Activated CD8-positive, alpha-beta memory T cell treated with anti-CD3 and anti-CD28 coated beads, Interleukin-2, amount 10 ng/mL, durations not matched to agents 7 days and 5 days (primary cell): ENCODE measurements around the gene SEC14L6. TPM values are rescaled to one million over a fixed set of nuclear protein-coding genes. Genes with fewer than 3 reads are reported as not detected.

Source experiments
- ATAC-seq: fragments of 150-1000 bp; cut with Tn5 transposase; one replicate; pipeline ENCODE4 v1.10.0; 2021; ENCODE audit warnings: moderate library complexity
- CTCF ChIA-PET: fragments of 350-600 bp; sonication (Branson Sonifier 250); formaldehyde crosslinking; loops from one replicate; lab custom pipeline; 2021; ENCODE audit warnings: antibody characterized with exemption; lab: Charles Lee
- DNase-seq: peaks from one replicate; pipeline ENCODE4 v3.0.0-alpha.2; 2020
- H3K27ac Mint-ChIP-seq: one replicate; pipeline ENCODE4 v1.8.0; 2021; ENCODE audit warnings: mild to moderate bottlenecking, mixed read lengths
- H3K27me3 Mint-ChIP-seq: one replicate; pipeline ENCODE4 v1.8.0; 2021; ENCODE audit warnings: mixed read lengths
- H3K36me3 Mint-ChIP-seq: one replicate; pipeline ENCODE4 v1.8.0; 2021; ENCODE audit warnings: mild to moderate bottlenecking, mixed read lengths
- H3K4me1 Mint-ChIP-seq: one replicate; pipeline ENCODE4 v1.8.0; 2021; ENCODE audit warnings: mixed read lengths
- H3K4me3 Mint-ChIP-seq: one replicate; pipeline ENCODE4 v1.8.0; 2021; ENCODE audit warnings: mild to moderate bottlenecking, moderate library complexity, mixed read lengths
- H3K9me3 Mint-ChIP-seq: one replicate; pipeline ENCODE4 v1.8.0; 2022; ENCODE audit warnings: low read depth, mixed read lengths
- total RNA-seq, 2 experiments: library from RNA; stranded (reverse); gene quantifications; one replicate each; pipeline ENCODE4 v1.2.3, GENCODE V29; 2021

Gene SEC14L6
- total RNA-seq, 2 experiments from 2014 or later = 0.07 TPM; not detected in 1

DNA sequence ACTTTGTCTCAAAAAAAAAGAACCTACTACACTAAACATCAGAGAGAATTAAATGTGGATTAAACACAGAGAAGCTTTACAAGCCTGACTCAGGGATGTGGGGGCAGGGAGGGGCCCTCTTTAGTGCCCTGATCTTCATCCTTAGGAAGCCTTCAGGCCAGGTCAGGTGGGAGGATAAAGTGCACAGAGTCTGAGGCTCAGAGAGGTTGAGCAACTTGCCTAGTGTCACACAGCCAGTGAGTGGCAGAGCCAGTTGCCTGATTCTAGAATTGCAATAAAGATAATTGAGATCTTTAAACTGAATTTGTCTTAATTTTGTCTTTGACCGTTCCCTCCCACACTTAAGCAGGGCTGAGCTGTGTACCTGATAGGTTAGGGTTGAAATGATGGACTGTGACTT, 7.2 kb downstream of the SEC14L6 start:
- no peaks in the 10 kb centered on the region for H3K9me3 Mint-ChIP-seq
- H3K27ac Mint-ChIP-seq = no peak overlapping the region
- no peak for DNase-seq

DNA sequence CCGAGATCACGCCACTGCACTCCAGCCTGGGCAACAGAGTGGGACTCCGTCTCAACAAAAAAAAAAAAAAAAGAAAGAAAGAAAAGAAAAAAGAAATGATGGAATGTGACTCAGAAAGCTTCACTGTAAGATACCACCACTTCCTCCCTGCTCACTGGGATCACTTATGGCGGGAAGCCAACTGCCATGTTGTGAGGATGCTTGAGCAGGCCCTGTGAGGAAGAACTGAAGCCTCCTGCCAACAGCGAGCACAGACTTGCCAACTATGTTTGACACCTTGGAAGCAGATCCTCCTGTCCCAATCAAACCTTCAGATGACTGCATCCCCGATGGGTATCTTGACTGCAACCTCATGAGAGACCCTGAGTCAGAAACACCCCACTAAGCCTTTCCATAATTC, 8.3 kb downstream of the SEC14L6 start:
- Mint-ChIP-seq H3K27me3 (peaks cover 33% of the 10 kb centered on the region), H3K36me3 (no peaks in the 10 kb centered on the region), H3K4me1 (peaks cover 12% of the 10 kb centered on the region), H3K9me3 (no peaks in the 10 kb centered on the region), H3K27ac (no peak overlapping the region), H3K4me3 (no peak overlapping the region)
- DNase-seq = no peak
- CTCF ChIA-PET = no interaction called here
- no peak for ATAC-seq

More for the DNA sequence above, 7.2 kb downstream of the SEC14L6 start:
- Mint-ChIP-seq H3K4me1 (peaks cover 12% of the 10 kb centered on the region), H3K4me3 (no peak overlapping the region), H3K36me3 (no peaks in the 10 kb centered on the region), H3K27me3 (peaks cover 41% of the 10 kb centered on the region)
- ATAC-seq = no peak
- CTCF ChIA-PET = no interaction called here

GRCh38 chr22:30537083-30537731, 9.3 kb downstream of the SEC14L6 start:
- H3K36me3 Mint-ChIP-seq = no peaks in the 10 kb centered on the region
- DNase-seq = no peak
- ATAC-seq = no peak
- peaks cover 25% of the 10 kb centered on the region for H3K27me3 Mint-ChIP-seq
- no peaks in the 10 kb centered on the region for H3K9me3 Mint-ChIP-seq
- H3K4me3 Mint-ChIP-seq = no peak overlapping the region
- peaks cover 12% of the 10 kb centered on the region for H3K4me1 Mint-ChIP-seq
- no peak overlapping the region for H3K27ac Mint-ChIP-seq
- CTCF ChIA-PET = no interaction called here

- Mint-ChIP-seq H3K9me3 (no peaks in the 10 kb centered on the region), H3K27me3 (peaks cover 11% of the 10 kb centered on the region), H3K4me3 (no peak overlapping the region), H3K27ac (no peak overlapping the region), H3K36me3 (no peaks in the 10 kb centered on the region), H3K4me1 (peaks cover 12% of the 10 kb centered on the region)
- CTCF ChIA-PET = no interaction called here
- ATAC-seq (no peak), DNase-seq (no peak)
Measured at GRCh38 chr22:30535182-30535581, 11.4 kb downstream of the SEC14L6 start.

DNA sequence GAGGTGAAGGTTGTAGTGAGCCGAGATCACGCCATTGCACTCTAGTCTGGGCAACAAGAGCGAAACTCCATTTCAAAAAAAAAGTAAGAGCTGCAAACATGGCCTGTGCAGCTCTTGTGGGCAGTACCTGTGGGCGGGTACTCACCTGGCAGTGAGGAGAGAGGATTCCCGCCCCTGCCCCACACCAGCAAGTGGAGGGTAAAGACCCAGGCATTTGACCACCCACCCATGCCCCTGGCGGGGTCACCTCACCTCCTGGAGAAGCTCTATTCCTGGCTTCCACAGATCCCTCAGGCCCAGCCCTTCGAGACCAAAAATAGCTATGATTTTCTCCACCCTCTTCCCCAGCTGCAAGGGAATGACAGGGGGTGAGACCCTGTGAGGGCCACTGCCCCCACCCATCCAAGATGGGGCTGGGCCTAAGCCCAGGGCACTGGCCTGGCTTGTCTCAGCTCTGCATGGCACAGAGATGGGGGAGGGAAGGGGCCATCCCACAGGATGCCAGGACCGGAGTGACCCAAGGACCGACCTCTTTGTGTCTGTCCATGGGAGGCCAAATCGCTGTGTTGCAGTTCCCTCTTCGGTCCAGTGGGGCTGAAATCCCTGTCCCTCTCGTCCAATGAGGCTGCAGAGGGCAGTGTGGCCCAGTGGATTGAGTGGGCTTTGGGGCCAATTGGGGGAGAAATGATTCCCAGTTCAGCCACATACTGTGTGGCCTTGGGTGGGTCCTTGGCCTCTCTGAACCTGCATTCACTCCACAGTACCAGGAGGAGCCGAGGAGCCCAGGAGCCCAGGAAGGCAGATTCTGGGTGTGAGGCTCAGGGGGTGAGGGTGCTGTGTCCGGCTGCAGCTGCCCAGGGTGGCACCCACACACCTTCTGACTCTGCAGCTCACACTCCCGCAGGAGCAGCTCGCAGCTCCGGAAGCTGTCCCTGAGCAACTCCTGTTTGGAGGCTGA, 14.6 kb downstream of the SEC14L6 start:
- Mint-ChIP-seq H3K27ac (no peak overlapping the region), H3K9me3 (no peaks in the 10 kb centered on the region), H3K27me3 (peaks cover 3% of the 10 kb centered on the region), H3K36me3 (no peaks in the 10 kb centered on the region), H3K4me3 (no peak overlapping the region), H3K4me1 (peaks cover 10% of the 10 kb centered on the region)
- DNase-seq (no peak), ATAC-seq (no peak)
- CTCF ChIA-PET = no interaction called here

DNA sequence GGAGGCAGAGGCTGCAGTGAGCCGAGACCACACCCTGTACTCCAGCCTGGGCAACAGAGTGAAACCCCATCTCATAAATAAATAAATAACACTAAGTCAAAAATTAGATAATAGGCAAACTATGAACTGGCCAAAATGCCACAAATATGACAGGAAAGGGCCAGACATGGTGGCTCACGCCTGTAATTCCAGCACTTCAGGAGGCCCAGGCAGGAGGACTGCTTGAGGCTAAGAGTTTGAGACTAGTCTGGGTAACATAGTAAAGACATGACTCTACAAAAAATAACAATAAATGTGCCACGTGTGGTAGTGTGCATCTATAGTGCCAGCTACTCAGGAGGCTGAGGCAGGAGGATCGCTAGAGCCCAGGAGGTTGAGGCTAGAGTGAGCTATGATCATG, 19.9 kb downstream of the SEC14L6 start:
- ATAC-seq (no peak), DNase-seq (no peak)
- H3K4me3 Mint-ChIP-seq = no peak overlapping the region
- no peaks in the 10 kb centered on the region for H3K36me3 Mint-ChIP-seq
- no peaks in the 10 kb centered on the region for H3K9me3 Mint-ChIP-seq
- H3K27ac Mint-ChIP-seq = no peak overlapping the region
- H3K4me1 Mint-ChIP-seq = no peaks in the 10 kb centered on the region
- H3K27me3 Mint-ChIP-seq = peaks cover 8% of the 10 kb centered on the region
- CTCF ChIA-PET = no interaction called here

DNA sequence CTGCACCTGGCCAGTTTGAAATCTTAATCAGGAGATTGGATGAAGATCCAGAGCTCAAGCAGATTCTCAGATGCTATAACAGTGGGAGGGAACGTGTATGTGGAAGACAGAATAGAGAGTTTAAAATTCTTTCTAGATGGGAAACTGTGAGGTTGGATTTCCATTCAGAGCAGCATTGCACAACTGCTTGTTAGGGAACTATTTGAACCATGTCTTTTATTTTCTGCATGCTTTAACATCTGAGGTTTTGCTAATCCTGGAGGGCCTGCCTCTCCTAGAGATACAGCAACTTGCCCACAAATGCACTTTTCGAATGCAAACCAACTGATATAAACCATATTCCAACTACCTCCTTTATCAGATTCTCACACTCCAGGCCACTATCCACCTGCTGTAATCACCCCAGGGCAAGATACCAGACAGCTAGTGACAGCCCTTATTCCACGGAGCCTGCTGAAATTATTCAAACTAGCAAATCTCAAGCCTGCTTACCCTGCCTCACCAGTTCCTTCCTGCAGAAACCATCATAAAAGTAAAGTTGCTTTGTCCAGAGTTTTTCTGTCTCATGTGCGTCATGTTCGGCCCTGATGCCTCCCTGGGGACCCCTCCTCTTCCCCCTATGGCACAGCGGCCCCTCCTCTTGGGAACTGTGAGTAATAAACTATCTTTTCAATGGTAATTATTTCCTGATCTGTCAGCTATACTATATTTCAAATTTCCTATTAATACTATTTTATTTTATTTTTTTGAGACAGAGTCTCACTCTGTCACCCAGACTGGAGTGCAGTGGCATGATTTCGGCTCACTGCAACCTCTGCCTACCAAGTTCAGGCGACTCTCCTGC, 22.7 kb downstream of the SEC14L6 start:
- Mint-ChIP-seq H3K4me1 (no peaks in the 10 kb centered on the region), H3K27ac (no peak overlapping the region), H3K4me3 (no peak overlapping the region), H3K36me3 (no peaks in the 10 kb centered on the region), H3K27me3 (peaks cover 8% of the 10 kb centered on the region), H3K9me3 (no peaks in the 10 kb centered on the region)
- ATAC-seq (no peak), DNase-seq (no peak)
- CTCF ChIA-PET = no interaction called here

DNA sequence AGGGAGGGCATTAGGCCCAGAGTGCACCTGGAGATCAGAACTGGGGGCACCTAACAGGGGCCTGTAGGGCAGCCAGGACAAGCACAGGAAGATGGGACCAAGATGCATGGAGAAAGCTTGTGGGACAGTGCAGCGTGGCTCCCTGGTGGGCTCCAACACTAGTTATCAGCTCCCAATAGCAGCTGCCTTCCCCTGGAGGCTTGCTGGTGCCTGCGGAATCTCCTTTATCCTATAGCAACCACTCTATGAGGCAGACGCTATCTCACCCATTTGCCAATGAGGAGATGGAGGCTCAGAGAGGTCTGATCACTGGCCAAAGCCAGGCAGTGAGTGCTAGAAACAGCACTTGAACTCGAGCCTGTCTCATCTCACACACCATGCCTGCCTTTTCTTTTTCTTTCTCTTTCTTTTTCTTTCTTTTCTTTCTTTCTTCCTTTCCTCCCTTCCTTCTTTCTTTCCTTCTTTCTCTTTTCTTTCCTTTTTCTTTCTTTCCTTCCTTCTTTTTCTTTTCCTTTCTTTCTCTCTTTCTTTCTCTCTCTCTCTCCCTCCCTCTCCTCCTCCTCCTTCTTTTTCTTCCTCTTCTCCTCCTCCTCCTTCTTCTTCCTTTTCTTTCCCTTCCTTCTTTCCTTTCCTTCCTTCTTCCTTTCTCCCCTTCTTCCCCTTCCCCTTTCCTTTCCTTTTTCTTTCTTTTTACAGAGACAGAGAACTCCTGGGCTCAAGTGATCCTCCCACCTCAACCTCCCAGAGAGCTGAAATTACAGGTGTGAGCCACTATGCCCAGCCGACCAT, 25.0 kb downstream of the SEC14L6 start:
- Mint-ChIP-seq H3K4me1 (no peaks in the 10 kb centered on the region), H3K27ac (no peak overlapping the region), H3K27me3 (peaks cover 16% of the 10 kb centered on the region), H3K36me3 (no peaks in the 10 kb centered on the region), H3K4me3 (no peak overlapping the region), H3K9me3 (no peaks in the 10 kb centered on the region)
- no peak for ATAC-seq
- no peak for DNase-seq
- CTCF ChIA-PET = interaction anchor here (0.6 kb wide), 1 partner anchor 462 kb away, joined by 3 read pairs; no protein-coding TSS in a partner anchor

DNA sequence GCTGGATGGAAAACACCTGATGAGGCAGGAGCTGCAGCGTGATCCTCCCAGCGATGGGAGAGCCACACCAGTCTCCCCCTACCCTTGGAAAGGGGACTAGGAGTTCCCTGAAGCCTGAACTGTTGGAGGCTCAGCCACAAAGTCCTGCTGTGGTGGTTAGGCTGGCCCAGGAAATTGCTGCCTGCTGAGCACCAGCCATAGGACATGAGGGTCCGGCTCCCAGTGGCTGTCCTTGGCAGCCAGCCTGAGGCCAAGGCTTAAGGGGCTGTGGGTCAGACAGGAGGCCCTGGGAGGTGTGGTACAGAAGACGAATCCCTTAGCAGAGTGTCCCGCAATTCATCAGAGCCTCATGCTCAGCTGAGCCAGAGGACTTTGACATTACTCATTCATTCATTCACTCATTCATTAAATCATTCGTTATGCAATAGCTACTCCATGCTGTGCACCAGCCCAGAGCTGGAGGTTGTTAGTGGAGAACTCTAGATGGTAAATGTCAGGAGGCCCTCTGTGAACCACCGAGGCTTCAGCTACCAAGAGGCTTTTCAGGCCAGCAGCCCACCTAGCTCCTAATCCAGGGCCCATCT, 26.6 kb downstream of the SEC14L6 start:
- Mint-ChIP-seq H3K4me3 (no peak overlapping the region), H3K9me3 (no peaks in the 10 kb centered on the region), H3K4me1 (no peaks in the 10 kb centered on the region), H3K36me3 (no peaks in the 10 kb centered on the region), H3K27me3 (peaks cover 18% of the 10 kb centered on the region), H3K27ac (no peak overlapping the region)
- DNase-seq = no peak
- CTCF ChIA-PET = no interaction called here
- no peak for ATAC-seq

DNA sequence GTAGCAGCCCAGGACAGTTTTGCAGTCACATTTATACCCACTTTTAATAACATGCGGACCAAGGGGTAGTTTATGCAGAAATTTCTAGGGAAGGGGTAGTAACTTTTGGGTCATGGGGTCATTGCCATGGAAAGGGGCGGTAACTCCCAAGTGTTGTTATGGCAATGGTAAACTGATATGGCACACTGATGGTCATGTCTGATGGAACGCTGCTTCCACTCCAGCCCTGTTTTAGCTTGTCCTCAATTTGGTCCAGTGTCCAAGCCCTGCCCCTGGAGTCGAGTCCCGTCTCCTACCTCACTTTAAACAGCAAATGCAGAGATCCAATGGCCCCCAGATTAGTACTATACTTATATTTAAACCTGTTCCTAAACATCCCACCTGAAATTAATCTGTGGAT, 29.8 kb downstream of the SEC14L6 start:
- H3K27ac Mint-ChIP-seq = no peak overlapping the region
- peaks cover 10% of the 10 kb centered on the region for H3K27me3 Mint-ChIP-seq
- ATAC-seq = no peak
- no peaks in the 10 kb centered on the region for H3K9me3 Mint-ChIP-seq
- CTCF ChIA-PET = no interaction called here
- H3K36me3 Mint-ChIP-seq = no peaks in the 10 kb centered on the region
- no peaks in the 10 kb centered on the region for H3K4me1 Mint-ChIP-seq
- no peak overlapping the region for H3K4me3 Mint-ChIP-seq
- DNase-seq = no peak

DNA sequence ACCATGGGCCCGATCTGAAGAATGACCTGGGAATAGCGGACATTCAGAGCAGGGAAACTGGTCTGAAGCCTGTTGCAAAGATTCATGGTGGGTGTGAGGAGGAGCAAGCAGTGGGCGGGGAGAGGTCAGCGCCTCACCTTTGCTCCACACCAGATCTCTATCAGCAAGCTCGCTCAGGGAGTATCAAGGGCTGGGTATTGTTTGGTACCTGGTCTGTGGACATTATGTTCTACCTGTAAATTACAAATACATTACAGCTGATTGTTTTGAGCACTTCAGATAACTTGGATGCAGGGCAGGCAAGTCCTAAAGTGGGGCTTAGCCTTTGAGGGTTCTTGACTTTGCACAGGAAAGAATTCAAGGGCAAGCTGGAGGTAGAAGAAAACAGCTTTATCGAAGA, 30.3 kb downstream of the SEC14L6 start:
- no peak overlapping the region for H3K27ac Mint-ChIP-seq
- H3K36me3 Mint-ChIP-seq = no peaks in the 10 kb centered on the region
- H3K9me3 Mint-ChIP-seq = no peaks in the 10 kb centered on the region
- no peak for ATAC-seq
- CTCF ChIA-PET = no interaction called here
- no peak for DNase-seq
- H3K4me3 Mint-ChIP-seq = no peak overlapping the region
- H3K4me1 Mint-ChIP-seq = no peaks in the 10 kb centered on the region
- H3K27me3 Mint-ChIP-seq = peaks cover 10% of the 10 kb centered on the region

DNA sequence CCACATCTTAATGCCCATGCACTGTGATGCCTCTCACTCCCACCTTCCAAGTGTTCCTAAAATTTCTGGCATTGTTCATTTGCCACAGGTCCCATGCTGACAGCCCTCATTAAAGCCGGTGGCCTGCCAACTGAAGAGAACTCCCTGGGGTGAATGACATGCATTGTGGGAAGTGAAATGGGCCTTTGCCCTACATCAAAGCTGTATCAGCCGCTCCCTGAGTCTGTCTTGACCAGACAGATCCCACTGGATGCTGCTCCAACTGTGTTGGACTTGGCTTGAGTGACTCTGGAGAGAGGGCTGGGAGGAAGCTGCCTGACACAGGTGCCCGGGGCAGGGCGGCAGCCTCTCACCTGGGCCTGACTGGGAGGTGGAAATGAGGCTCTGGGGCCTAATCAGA, 32.3 kb downstream of the SEC14L6 start:
- Mint-ChIP-seq H3K4me1 (no peaks in the 10 kb centered on the region), H3K9me3 (no peaks in the 10 kb centered on the region), H3K27me3 (peaks cover 16% of the 10 kb centered on the region), H3K4me3 (no peak overlapping the region), H3K27ac (no peak overlapping the region), H3K36me3 (no peaks in the 10 kb centered on the region)
- ATAC-seq (no peak), DNase-seq (no peak)
- CTCF ChIA-PET = no interaction called here
